PFSK-1 (cell line): ENCODE measurements around the gene IER5.

Experiments
- FOXP2 ChIP-seq: optimal IDR thresholded peaks from 2 replicates; pipeline ENCODE3; 2011; ENCODE audit warnings: borderline replicate concordance, control low read depth, inconsistent platforms; ENCODE audit not compliant: insufficient read depth; ENCODE audit errors: extremely low read length, extremely low read depth
- POLR2AphosphoS5 ChIP-seq: IDR thresholded peaks from 2 replicates; pipeline ENCODE4 v1.6.1; 2012; ENCODE audit warnings: low read depth, mild to moderate bottlenecking, control low read depth, low read length, moderate library complexity
- REST ChIP-seq, 2 experiments: IDR thresholded peaks; 2 replicates each; pipeline versions ENCODE4 v1.6.1 to v1.8.0; 2011 to 2012; ENCODE audit warnings: low read depth in 2 of 2, low read length in 2 of 2, control low read depth in 1 of 2, inconsistent platforms in 1 of 2, mild to moderate bottlenecking in 1 of 2, moderate library complexity in 1 of 2; ENCODE audit not compliant: insufficient read depth in 1 of 2
- SIN3A ChIP-seq: IDR thresholded peaks from 2 replicates; pipeline ENCODE4 v1.6.1; 2012; ENCODE audit warnings: mild to moderate bottlenecking, low read length, moderate library complexity, borderline replicate concordance; ENCODE audit not compliant: insufficient read depth
- TAF1 ChIP-seq: IDR thresholded peaks from 2 replicates; pipeline ENCODE4 v1.6.1; 2012; ENCODE audit warnings: low read length, control low read depth, borderline replicate concordance; ENCODE audit not compliant: insufficient read depth

The IER5 gene

GRCh38 chr1:181049378-181049777 is 39.1 kb upstream of the IER5 start:
- no peak for TF ChIP-seq TAF1
- TF ChIP-seq POLR2AphosphoS5: no peak
- no peak for TF ChIP-seq FOXP2
- no peak for TF ChIP-seq REST (IDR thresholded peaks at IDR 0.05; ENCODE audit: insufficient read depth in 1 of 2, low read depth in 2 of 2, low read length in 2 of 2)
- TF ChIP-seq SIN3A: no peak

GRCh38 chr1:181050922-181051321 is 37.6 kb upstream of the IER5 start:
- no peak for TF ChIP-seq SIN3A
- TF ChIP-seq TAF1: no peak
- TF ChIP-seq POLR2AphosphoS5: no peak
- TF ChIP-seq FOXP2: no peak
- no peak for TF ChIP-seq REST (IDR thresholded peaks at IDR 0.05; ENCODE audit: insufficient read depth in 1 of 2, low read depth in 2 of 2, low read length in 2 of 2)

GRCh38 chr1:181056560-181056959 is 31.9 kb upstream of the IER5 start:
- TF ChIP-seq REST (IDR thresholded peaks at IDR 0.05; ENCODE audit: insufficient read depth in 1 of 2, low read depth in 2 of 2, low read length in 2 of 2): no peak
- no peak for TF ChIP-seq TAF1
- TF ChIP-seq SIN3A: no peak
- no peak for TF ChIP-seq POLR2AphosphoS5
- TF ChIP-seq FOXP2: no peak

- TF ChIP-seq POLR2AphosphoS5 (no peak), REST (IDR thresholded peaks at IDR 0.05; ENCODE audit: insufficient read depth in 1 of 2, low read depth in 2 of 2, low read length in 2 of 2) (no peak), SIN3A (no peak), FOXP2 (no peak), TAF1 (no peak)
These were observed 31.4 kb upstream of the IER5 start for GRCh38 chr1:181057079-181057478.

- no peak for TF ChIP-seq REST (IDR thresholded peaks at IDR 0.05; ENCODE audit: insufficient read depth in 1 of 2, low read depth in 2 of 2, low read length in 2 of 2)
- no peak for TF ChIP-seq FOXP2
- no peak for TF ChIP-seq SIN3A
- TF ChIP-seq POLR2AphosphoS5: no peak
- no peak for TF ChIP-seq TAF1
These were observed 29.1 kb upstream of the IER5 start for GRCh38 chr1:181059435-181059834.
